Measurements from ENCODE around the gene OR10C1. TPM values are rescaled to one million over a fixed set of nuclear protein-coding genes. Genes with fewer than 3 reads are reported as not detected.

The OR10C1 gene
- total and polyA plus RNA-seq, 2 of the 4 experiments (the other 2 are of a cell fraction) = not detected

- no peak overlapping the region for H3K14ac ChIP-seq (replicated peaks; ENCODE audit: low read depth, low read length)
- CTCF ChIA-PET = no interaction called here
- intact Hi-C loops (cut with micrococcal nuclease) = no loop called here
- no peaks in the 10 kb centered on the region for H3K27me3 ChIP-seq (ENCODE audit: control insufficient read depth, insufficient read depth, low read length)
- H2BK20ac ChIP-seq (ENCODE audit: low read depth, low read length) = no peak overlapping the region
- no peak overlapping the region for H3K4me2 ChIP-seq (ENCODE audit: low read depth, low read length)
- no peaks in the 10 kb centered on the region for H3K79me1 ChIP-seq (ENCODE audit: low read depth in 1 of 2, low read length in 2 of 2)
- no peak overlapping the region for H4K5ac ChIP-seq (ENCODE audit: low read depth, low read length)
- dilution Hi-C loops (cut with HindIII; ENCODE audit: low sequenced_read_pairs, unreplicated experiment) = no loop called here
- no peak for DNase-seq
- H3K9me1 ChIP-seq (ENCODE audit: insufficient read depth, low read length) = no peaks in the 10 kb centered on the region
- H3K56ac ChIP-seq (ENCODE audit: extremely low read depth, insufficient read depth, low read length) = no peak overlapping the region
- POLR2A ChIA-PET (ENCODE audit: unreplicated experiment) = no interaction called here
- no peak overlapping the region for H3K27ac ChIP-seq (ENCODE audit: insufficient read depth, low read length)
- H3K4ac ChIP-seq (ENCODE audit: low read depth, low read length) = no peak overlapping the region
- no peak overlapping the region for H2BK5ac ChIP-seq (ENCODE audit: low read depth, low read length, poor library complexity, severe bottlenecking)
- no peak overlapping the region for H4K91ac ChIP-seq (ENCODE audit: insufficient read depth, low read depth, low read length)
- TF ChIP-seq CTCF (conservative IDR thresholded peaks at IDR 0.05; ENCODE audit: low read depth, low read length) (no peak), RCOR1 (IDR thresholded peaks at IDR 0.05; ENCODE audit: insufficient replicate concordance, low read length) (no peak), MXI1 (IDR thresholded peaks at IDR 0.05; ENCODE audit: borderline replicate concordance, low read depth, low read length) (no peak), SMC3 (IDR thresholded peaks at IDR 0.05; ENCODE audit: low read depth, low read length) (no peak), FOS (IDR thresholded peaks at IDR 0.05; ENCODE audit: low read depth, low read length) (no peak), USF2 (IDR thresholded peaks at IDR 0.05; ENCODE audit: low read depth, low read length) (no peak), POLR2A (IDR thresholded peaks at IDR 0.05; ENCODE audit: low read depth, low read length) (no peak), ELK1 (IDR thresholded peaks at IDR 0.05; ENCODE audit: borderline replicate concordance, low read depth, low read length) (no peak), MAFK (IDR thresholded peaks at IDR 0.05; ENCODE audit: low read depth, low read length) (no peak), CEBPB (IDR thresholded peaks at IDR 0.05; ENCODE audit: low read depth, low read length) (no peak), NFE2L2 (IDR thresholded peaks at IDR 0.05; ENCODE audit: low read depth, low read length) (no peak), BHLHE40 (IDR thresholded peaks at IDR 0.05; ENCODE audit: low read depth, low read length) (no peak), CHD1 (IDR thresholded peaks at IDR 0.05; ENCODE audit: low read depth, low read length) (no peak), RAD21 (IDR thresholded peaks at IDR 0.05; ENCODE audit: low read length) (no peak), RFX5 (IDR thresholded peaks at IDR 0.05; ENCODE audit: low read depth, low read length) (no peak), MAZ (IDR thresholded peaks at IDR 0.05; ENCODE audit: borderline replicate concordance, low read depth, low read length) (no peak)
- H2AFZ ChIP-seq (replicated peaks; ENCODE audit: low read length, poor library complexity) = no peak overlapping the region
- no peak overlapping the region for H3K4me3 ChIP-seq (ENCODE audit: insufficient read depth, low read depth, low read length)
- BruUV-seq (replicated peaks) = no TSS peak
- no peak overlapping the region for H2BK120ac ChIP-seq (ENCODE audit: low read depth, low read length)
- no peak overlapping the region for H4K8ac ChIP-seq (ENCODE audit: low read depth in 2 of 2, low read length in 2 of 2)
- peaks cover 4% of the 10 kb centered on the region; the same call in 1 of the 2 replicates for H3K9me3 ChIP-seq (ENCODE audit: control insufficient read depth, insufficient read depth, low read length)
- H4K20me1 ChIP-seq (ENCODE audit: insufficient read depth, low read length) = no peaks in the 10 kb centered on the region
- no peak overlapping the region for H2AK9ac ChIP-seq (replicated peaks; ENCODE audit: low read depth, low read length, poor library complexity)
- no CpG with 5 or more reads among the region's 1 CpG for WGBS, 2 experiments (ENCODE audit: extremely low coverage in 2 of 2, insufficient read length in 1 of 2)
- ATAC-seq (ENCODE audit: low read depth) = no peak
- no peak overlapping the region for H3K23ac ChIP-seq (ENCODE audit: low read depth, low read length)
- in situ Hi-C loops (cut with MboI; ENCODE audit: low sequenced_read_pairs) = no loop called here
- H2BK15ac ChIP-seq (ENCODE audit: low read depth, low read length) = no peak overlapping the region
- no peaks in the 10 kb centered on the region for H3K4me1 ChIP-seq (ENCODE audit: control insufficient read depth, insufficient read depth, low read length)
- H3K18ac ChIP-seq (ENCODE audit: low read depth, low read length) = no peak overlapping the region
- no peak overlapping the region for H2AK5ac ChIP-seq (ENCODE audit: low read depth, low read length)
- H3K9ac ChIP-seq (ENCODE audit: low read depth, low read length) = no peak overlapping the region
- H3K36me3 ChIP-seq (ENCODE audit: control insufficient read depth, insufficient read depth, low read length) = no peaks in the 10 kb centered on the region
Observed at GRCh38 chr6:29483735-29484134, 44.6 kb downstream of the OR10C1 start.

All from IMR-90 (cell line).